NB4 (cell line): ENCODE measurements around the gene FHIT.

Source experiments
- MAX ChIP-seq: IDR thresholded peaks from 2 replicates; pipeline ENCODE4 v1.6.1; 2011; ENCODE audit warnings: low read depth, low read length
- MYC ChIP-seq: IDR thresholded peaks from 2 replicates; pipeline ENCODE4 v1.6.1; 2011; ENCODE audit warnings: low read depth, low read length
- POLR2A ChIP-seq: IDR thresholded peaks from 2 replicates; pipeline ENCODE4 v1.6.1; 2011; ENCODE audit warnings: mild to moderate bottlenecking; ENCODE audit not compliant: insufficient read length; ENCODE audit errors: extremely low read depth
- TF ChIP-seq, protein P1 (sequence below): IDR thresholded peaks from one replicate; pipeline ENCODE4 v1.5.1; 2012; ENCODE audit warnings: low read depth, low read length

- TF ChIP-seq, protein P1, sequence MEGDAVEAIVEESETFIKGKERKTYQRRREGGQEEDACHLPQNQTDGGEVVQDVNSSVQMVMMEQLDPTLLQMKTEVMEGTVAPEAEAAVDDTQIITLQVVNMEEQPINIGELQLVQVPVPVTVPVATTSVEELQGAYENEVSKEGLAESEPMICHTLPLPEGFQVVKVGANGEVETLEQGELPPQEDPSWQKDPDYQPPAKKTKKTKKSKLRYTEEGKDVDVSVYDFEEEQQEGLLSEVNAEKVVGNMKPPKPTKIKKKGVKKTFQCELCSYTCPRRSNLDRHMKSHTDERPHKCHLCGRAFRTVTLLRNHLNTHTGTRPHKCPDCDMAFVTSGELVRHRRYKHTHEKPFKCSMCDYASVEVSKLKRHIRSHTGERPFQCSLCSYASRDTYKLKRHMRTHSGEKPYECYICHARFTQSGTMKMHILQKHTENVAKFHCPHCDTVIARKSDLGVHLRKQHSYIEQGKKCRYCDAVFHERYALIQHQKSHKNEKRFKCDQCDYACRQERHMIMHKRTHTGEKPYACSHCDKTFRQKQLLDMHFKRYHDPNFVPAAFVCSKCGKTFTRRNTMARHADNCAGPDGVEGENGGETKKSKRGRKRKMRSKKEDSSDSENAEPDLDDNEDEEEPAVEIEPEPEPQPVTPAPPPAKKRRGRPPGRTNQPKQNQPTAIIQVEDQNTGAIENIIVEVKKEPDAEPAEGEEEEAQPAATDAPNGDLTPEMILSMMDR = no peak
- no peak for TF ChIP-seq POLR2A
- no peak for TF ChIP-seq MAX
- TF ChIP-seq MYC = no peak
These were observed 1433.0 kb downstream of the FHIT start for GRCh38 chr3:59818033-59818918.
